NCI-H774 (cell line): ENCODE results near the gene ABTB2.

Source experiments
- DNase-seq: peaks from one replicate; lab custom pipeline; 2025; lab: John Stamatoyannopoulos, UW

The ABTB2 gene

GRCh38 chr11:34166806-34167740, 190.7 kb downstream of the ABTB2 start:
- DNase-seq, result no peak

DNA sequence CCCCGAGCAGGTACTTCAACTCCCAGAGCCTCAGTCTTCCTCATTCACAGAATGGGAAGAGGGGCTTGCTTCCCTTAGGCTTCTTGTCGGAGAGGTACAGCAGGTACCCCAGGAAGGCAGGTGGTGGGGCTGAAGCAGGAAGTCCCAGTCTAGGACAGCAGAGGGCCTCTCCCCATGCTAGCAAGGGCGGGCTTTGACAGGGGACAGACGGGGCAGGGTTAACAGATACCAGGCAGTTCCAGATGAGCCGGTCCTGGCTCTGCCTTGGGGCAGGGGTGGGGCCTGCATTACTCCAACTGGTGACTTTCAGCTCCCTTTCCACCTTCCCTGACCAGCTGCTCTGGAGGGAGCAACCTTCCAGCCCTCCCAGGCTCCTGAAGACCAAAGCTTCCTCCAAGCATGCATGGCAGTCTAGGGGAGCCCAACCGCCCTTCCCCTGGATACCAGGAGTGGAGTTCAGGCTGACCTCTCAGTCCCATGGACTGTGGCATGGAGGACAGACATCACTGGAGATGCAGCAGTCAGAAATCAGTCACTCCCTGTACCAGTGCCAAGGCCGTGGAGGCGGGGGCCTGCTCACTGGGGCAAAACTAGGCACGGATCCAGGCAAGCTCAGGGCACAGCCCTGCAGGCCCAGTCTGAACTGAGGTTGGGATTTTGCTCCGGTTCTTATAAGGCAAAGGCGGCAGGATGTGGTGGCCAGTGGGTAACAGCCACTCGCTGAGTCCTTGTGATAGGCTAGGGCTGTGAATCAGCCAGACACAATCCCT, 191.8 kb downstream of the ABTB2 start:
- no peak for DNase-seq

GRCh38 chr11:34165121-34165520, 192.7 kb downstream of the ABTB2 start:
- DNase-seq, result no peak

DNA sequence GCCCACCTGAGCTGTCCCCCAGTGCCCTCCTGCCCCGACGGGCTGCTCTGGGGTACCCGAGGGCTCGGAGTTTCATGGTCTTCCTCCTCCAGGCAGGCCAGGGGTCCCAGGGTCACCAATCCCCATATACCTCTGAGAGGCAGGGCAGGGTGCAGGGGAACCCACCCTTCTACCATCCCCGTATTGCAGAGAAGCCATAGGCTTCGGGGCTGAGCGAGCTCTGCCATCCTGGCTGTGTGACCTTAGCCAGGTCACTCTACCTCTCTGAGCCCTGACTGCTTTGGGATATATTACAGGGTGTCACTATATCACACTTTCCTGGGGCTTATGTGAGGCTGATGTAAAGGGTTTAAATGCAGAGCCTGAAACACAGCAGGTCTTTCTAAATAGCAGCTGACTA, 195.0 kb downstream of the ABTB2 start:
- no peak for DNase-seq

DNA sequence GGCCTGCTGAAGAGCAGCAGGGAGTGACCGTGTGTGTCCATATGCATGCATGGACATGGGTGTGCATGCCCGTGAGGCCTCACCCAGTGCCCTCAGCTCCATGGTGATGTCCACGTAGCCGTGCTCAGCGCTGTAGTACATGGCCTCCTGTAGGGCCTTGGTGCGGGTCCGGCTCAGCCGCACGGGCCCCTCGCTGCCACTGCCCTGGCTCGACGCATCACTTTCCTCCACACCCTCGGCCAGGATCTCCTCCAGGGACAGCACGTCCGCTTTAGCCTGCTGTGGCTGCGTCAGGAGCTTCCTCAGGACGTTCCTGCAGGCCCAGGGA, 195.4 kb downstream of the ABTB2 start:
- no peak for DNase-seq

- no peak for DNase-seq
Observed at GRCh38 chr11:34161812-34162492, 195.9 kb downstream of the ABTB2 start.

DNA sequence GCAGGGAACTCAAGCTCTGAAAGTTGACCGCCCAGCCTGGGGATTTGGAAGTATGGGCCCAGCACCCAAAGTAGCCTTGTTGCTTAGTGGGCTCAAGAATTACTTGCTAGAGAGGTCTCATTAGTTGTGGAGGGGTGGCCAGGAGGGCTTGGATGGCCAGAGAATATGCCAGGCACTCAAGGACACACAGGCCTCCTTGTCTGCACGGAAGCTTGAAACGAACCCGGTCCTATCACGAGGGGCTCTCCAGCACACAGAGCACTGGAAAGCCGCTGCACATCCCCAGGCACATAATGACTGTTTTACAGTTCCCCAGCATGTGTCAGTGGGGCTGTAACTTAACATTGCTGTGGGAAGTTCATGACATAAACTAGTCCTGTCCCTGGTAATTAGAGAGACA, 196.4 kb downstream of the ABTB2 start:
- DNase-seq, result no peak

GRCh38 chr11:34160791-34161190, 197.0 kb downstream of the ABTB2 start:
- DNase-seq, result no peak

DNA sequence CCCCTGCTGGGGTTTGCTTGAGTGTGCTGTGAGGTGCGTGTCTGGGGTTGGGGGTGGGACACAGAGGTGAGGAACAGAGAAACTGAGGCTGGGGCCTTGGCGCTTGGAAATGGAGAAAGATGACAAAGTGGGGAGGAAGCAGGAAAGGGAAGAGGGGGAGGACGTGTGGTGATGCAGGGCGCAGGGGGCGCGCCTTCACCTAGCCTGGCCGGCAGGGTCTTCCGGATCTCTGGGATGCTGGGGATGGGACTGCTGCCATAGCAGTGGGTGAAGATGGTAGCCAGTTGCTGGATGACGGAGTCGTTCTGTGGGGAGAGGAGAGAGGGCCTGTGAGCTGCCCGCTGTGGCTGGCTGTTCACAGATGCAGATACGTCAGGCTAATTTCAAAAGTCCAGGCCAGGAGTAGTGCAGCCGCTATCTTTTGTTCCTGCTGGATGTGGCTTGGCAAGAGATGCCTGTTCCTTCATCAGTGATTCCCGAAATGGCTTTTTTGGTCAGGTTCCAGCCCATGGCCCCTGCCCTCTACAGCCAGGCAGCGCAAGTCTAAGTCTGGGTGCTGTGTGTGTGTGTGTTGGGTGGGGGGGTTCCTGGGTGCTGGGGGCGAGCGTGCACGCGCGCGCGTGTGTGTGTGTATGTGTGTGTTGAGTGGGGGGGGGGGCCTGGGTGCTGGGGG, 197.6 kb downstream of the ABTB2 start:
- no peak for DNase-seq

DNA sequence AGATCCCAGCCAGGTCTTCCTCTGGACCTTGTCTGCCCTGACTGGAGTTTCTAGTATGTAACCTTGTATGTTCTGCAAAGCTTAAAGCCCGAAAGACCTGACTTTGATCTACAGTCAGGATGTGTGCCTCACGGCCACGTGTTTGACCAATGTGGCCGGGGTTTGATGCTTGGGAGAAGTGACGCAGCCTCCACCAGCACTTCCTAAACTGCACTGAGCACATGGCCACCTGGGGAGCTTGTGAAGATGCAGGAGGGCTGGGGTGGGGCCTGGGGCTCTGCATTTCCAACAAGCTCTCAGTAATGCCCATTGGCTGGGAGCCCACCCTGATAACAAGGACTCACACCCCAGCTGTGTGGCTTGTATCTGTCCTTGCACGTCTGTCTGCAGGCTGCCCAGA, 199.1 kb downstream of the ABTB2 start:
- no peak for DNase-seq

GRCh38 chr11:34157163-34157562, 200.6 kb downstream of the ABTB2 start:
- DNase-seq, result no peak

DNA sequence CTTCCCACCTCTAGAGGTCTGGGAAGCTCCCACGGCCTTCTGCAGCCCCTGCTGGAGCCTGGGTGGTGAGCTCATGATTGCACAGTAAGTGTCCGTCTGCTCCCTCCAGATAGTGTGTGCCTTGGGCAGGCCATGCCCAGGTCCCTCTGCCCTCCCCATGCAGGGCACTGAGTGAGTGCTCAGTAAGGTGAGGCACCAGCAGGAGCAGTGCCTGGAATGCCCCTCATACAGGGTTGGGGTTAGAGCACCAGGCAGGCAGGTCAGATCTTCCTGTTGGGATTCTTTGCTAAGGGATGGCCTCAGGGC, 202.1 kb downstream of the ABTB2 start:
- no peak for DNase-seq

- no peak for DNase-seq
Observed at GRCh38 chr11:34155057-34155756, 202.6 kb downstream of the ABTB2 start.

DNA sequence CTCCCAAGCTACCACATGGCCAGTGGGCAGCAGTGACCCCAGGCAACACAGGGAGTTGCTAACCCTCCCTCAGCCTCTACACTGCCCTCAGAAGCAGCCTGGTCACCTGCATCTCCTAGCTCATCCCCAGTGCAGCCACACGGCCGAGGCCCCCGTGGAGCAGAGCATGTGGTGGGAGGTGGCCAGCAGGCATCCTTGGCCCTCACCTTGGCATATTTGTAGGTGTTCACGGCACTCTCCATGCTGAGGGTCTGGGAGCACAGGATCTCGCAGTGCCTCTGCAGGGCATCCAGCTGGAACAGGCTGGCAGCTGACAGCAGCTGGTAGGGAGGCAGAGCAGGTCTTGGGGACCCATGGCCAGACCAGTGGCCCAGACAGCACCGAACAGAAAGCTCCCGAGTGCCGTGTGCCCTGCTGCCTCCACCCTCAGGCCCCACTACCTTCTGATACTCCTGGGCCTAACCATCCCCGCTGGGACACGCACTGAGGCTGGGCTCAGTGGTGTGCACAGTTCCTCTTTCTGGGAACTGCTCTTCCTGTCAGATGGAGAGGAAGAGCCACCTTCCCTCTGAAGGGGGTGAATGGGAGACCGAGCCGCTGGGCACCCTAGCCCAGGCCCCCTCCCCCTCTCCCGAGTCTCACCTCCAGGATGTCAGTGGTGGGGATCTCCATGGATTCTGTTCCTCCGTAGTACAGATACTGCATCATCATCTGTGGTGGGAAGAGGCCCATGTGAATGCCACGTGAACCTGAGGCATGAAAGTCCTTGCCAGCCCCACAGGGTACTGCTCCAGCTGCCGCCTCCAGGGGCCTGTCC, 203.5 kb downstream of the ABTB2 start:
- DNase-seq, result no peak

DNA sequence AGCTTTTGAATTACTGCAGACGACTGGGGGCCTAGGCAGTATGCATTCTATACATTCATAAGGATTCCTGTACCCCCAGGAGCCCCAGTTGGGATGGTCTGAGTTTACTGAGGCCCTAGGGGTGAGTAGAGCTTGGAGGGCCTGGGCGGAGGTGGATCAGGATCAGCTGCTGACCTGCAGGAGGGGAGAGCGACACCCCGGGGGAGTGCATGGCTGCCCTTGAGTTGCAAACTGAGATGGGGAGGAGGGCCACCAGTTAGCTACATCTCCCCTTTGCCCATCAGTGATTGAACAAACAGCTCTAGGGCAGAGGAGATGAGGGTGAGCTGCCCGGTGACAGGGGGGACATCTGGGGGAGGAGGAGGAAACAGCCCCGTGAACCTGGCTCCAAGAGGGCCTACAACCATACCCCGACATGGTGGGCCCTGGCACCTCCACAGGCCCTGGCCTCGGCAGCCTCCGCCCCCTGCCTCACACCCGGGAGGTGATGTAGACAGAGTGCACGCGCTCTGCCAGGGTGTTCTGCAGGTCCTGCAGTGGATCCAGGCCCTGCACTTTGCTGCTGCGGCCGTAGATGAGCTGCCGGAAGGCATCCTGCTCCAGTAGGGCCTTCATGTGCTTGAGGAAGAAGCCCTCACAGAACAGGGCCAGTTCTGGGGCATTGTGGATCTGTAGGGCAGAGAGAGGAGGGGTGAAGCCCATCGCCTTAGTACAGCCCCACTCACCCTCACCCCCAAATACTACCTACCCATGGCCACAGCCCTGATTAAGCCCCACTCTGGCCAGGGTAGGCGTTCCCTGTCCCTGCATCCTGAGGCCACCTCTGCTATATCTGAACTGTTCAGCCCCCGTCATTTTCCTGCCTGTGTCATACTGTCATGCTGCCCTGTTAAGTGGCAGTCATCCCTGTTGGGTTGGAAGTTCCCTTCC, 205.6 kb downstream of the ABTB2 start:
- no peak for DNase-seq

GRCh38 chr11:34151166-34151565, 206.6 kb downstream of the ABTB2 start:
- DNase-seq, result no peak

GRCh38 chr11:34150494-34151151, 207.2 kb downstream of the ABTB2 start:
- DNase-seq, result no peak

DNA sequence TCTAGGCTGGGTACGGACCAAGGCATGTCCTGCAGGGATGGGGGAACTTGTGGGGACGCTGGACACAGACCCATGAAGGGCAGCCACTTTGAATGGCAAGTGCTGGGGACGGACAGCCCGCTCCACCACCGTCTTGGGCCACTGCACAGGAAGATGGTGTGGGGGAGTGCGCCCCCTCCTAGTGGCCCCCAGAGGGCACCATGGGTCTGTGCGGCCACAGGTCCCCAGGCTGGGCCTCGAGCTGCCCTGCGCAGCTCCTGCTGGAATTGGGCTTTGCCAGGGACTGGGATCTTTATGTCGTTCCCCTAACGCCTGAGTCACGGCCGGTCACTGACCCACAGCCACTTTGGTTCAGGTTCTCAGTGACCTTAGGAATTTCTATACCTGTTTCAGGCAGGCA, 208.0 kb downstream of the ABTB2 start:
- DNase-seq, result no peak

- no peak for DNase-seq
Observed at GRCh38 chr11:34149274-34149673, 208.5 kb downstream of the ABTB2 start.
